ENCODE results near the gene FBH1. TPM values are rescaled to one million over a fixed set of nuclear protein-coding genes. Genes with fewer than 3 reads are reported as not detected.
"Not testable (repeated sequence)": the region's sequence is repeated elsewhere in the genome, so short reads cannot be mapped to it uniquely, and the experiment has no call there.

The FBH1 gene
- polyA plus RNA-seq (2012; ENCODE audit: insufficient read depth, insufficient read length, low read depth): 114 TPM

GRCh38 chr10:5889624-5890451 is at the start of gene FBH1, which contains the start of gene ANKRD16:
Gene FBH1, plus strand, starts transcription at chr10:5890243. Its CDS starts 103 bp downstream, at chr10:5890346.
Gene ANKRD16, minus strand, starts transcription at chr10:5889893. Its CDS starts 539 bp downstream, at chr10:5889354.
- no peak for TF ChIP-seq CTCF (IDR thresholded peaks at IDR 0.05; ENCODE audit: low read depth, low read length)
- Histone ChIP-seq H3K27me3 (no peaks in the 10 kb centered on the region), H3K9me3 (no peaks in the 10 kb centered on the region), H3K4me1 (no peaks in the 10 kb centered on the region; the same call in 1 of the 2 replicates), H3K36me3 (peaks cover 11% of the 10 kb centered on the region), H3K4me3 (ENCODE audit: low read depth, low read length) (peak within 1 kb of the TSS; percentile 82)
- DNase-seq: peak; percentile 96

GRCh38 chr10:5840314-5841307 is 49.4 kb upstream of the FBH1 start:
- no peaks in the 10 kb centered on the region for H3K9me3 ChIP-seq
- H3K4me3 ChIP-seq (ENCODE audit: low read depth, low read length): peak overlapping the region; percentile 41
- TF ChIP-seq CTCF (IDR thresholded peaks at IDR 0.05; ENCODE audit: low read depth, low read length): no peak
- H3K27me3 ChIP-seq: no peaks in the 10 kb centered on the region
- H3K4me1 ChIP-seq: peaks cover 13% of the 10 kb centered on the region
- no peaks in the 10 kb centered on the region for H3K36me3 ChIP-seq
- DNase-seq: peak; percentile 72

- Histone ChIP-seq H3K9me3 (no peaks in the 10 kb centered on the region), H3K4me3 (ENCODE audit: low read depth, low read length) (no peak overlapping the region), H3K27me3 (no peaks in the 10 kb centered on the region), H3K4me1 (peaks cover 13% of the 10 kb centered on the region), H3K36me3 (no peaks in the 10 kb centered on the region)
- TF ChIP-seq CTCF (IDR thresholded peaks at IDR 0.05; ENCODE audit: low read depth, low read length): no peak
- DNase-seq: no peak
Measured at GRCh38 chr10:5841965-5842364, 48.1 kb upstream of the FBH1 start.

- Histone ChIP-seq H3K9me3 (no peaks in the 10 kb centered on the region), H3K4me1 (peaks cover 13% of the 10 kb centered on the region), H3K4me3 (ENCODE audit: low read depth, low read length) (no peak overlapping the region), H3K36me3 (no peaks in the 10 kb centered on the region), H3K27me3 (no peaks in the 10 kb centered on the region)
- TF ChIP-seq CTCF (IDR thresholded peaks at IDR 0.05; ENCODE audit: low read depth, low read length): no peak
- DNase-seq: no peak
Measured at GRCh38 chr10:5843686-5844344, 46.2 kb upstream of the FBH1 start.

GRCh38 chr10:5844345-5845055 is 45.5 kb upstream of the FBH1 start:
- H3K4me3 ChIP-seq (ENCODE audit: low read depth, low read length): no peak overlapping the region
- no peak for TF ChIP-seq CTCF (IDR thresholded peaks at IDR 0.05; ENCODE audit: low read depth, low read length)
- H3K27me3 ChIP-seq: no peaks in the 10 kb centered on the region
- H3K36me3 ChIP-seq: no peaks in the 10 kb centered on the region
- H3K4me1 ChIP-seq: peaks cover 13% of the 10 kb centered on the region
- DNase-seq: no peak
- H3K9me3 ChIP-seq: no peaks in the 10 kb centered on the region

- not testable (repeated sequence) for DNase-seq; H3K4me3 ChIP-seq (ENCODE audit: low read depth, low read length); H3K9me3 ChIP-seq; H3K27me3 ChIP-seq; H3K36me3 ChIP-seq; H3K4me1 ChIP-seq
Measured at GRCh38 chr10:5846667-5847066, 43.4 kb upstream of the FBH1 start.

Measured in BE2C (cell line).